Esophagus muscularis mucosa (tissue), 4 donors: ENCODE data around the gene GSE1. TPM values are rescaled to one million over a fixed set of nuclear protein-coding genes. Genes with fewer than 3 reads are reported as not detected.

Experiments used
- DNase-seq: peaks from one replicate; pipeline ENCODE4 v3.0.0-alpha.2; 2017; ENCODE audit errors: extremely low spot score
- H3K27ac ChIP-seq, 4 donors: fragments of 200-600 bp; sonication (generic); replicated peaks in 1 of 4; 1 replicate in 3 of 4; 2 replicates in 1 of 4; pipeline ENCODE4 v1.5.1; 2016 to 2019; ENCODE audit warnings: mild to moderate bottlenecking in 1 of 4
- H3K27me3 ChIP-seq, 4 donors: fragments of 200-600 bp; sonication (generic); one replicate each; pipeline versions ENCODE4 v1.5.1 to v1.6.0; 2016 to 2019
- H3K36me3 ChIP-seq, 4 donors: fragments of 200-600 bp; sonication (generic); one replicate each; pipeline ENCODE4 v1.5.1; 2016 to 2019
- H3K4me1 ChIP-seq, 4 donors: fragments of 200-600 bp; sonication (generic); one replicate each; pipeline ENCODE4 v1.5.1; 2016 to 2019
- H3K4me3 ChIP-seq, 4 donors: fragments of 200-600 bp; sonication (generic); 1 replicate in 2 of 4; 2 replicates in 2 of 4; pipeline ENCODE4 v1.5.1; 2016 to 2019; ENCODE audit warnings: mild to moderate bottlenecking in 4 of 4, moderate library complexity in 1 of 4
- H3K9me3 ChIP-seq, 4 donors: fragments of 200-600 bp; sonication (generic); 1 replicate in 3 of 4; 2 replicates in 1 of 4; pipeline ENCODE4 v1.5.1; 2016 to 2019
- CTCF ChIP-seq, 3 experiments: fragments of 200-600 bp in 2 of 3; fragments of 450-650 bp in 1 of 3; sonication (generic) in 2 of 3; IDR thresholded peaks; one replicate each; pipeline ENCODE4 v1.5.1; 2017 to 2019; ENCODE audit warnings: antibody characterized with exemption in 3 of 3, mild to moderate bottlenecking in 2 of 3, moderate library complexity in 1 of 3
- EP300 ChIP-seq: sonication (generic); formaldehyde crosslinking; IDR thresholded peaks from one replicate; pipeline ENCODE4 v1.6.1; 2017; ENCODE audit warnings: antibody characterized with exemption
- POLR2A ChIP-seq: fragments of 450-650 bp; IDR thresholded peaks from one replicate; pipeline ENCODE4 v1.6.1; 2017; ENCODE audit warnings: antibody characterized with exemption, moderate library complexity, mild to moderate bottlenecking, low read depth
- POLR2AphosphoS5 ChIP-seq, 2 donors: sonication (generic); formaldehyde crosslinking; IDR thresholded peaks; one replicate each; pipeline ENCODE4 v1.6.1; 2017; ENCODE audit warnings: antibody characterized with exemption in 2 of 2
- WGBS: methylation state at CpG from one replicate; pipeline ENCODE4 v1.1.5; 2018; 5-methylcytosine and 5-hydroxymethylcytosine counted together
- intact Hi-C: fragments of 100-400 bp; cut with DNase I; formaldehyde crosslinking; loops from one replicate; pipeline ENCODE4 v1.15.1; 2023
- total RNA-seq, 4 donors: library from RNA; depleted of rRNA; stranded (reverse); fragments of >200 nt; gene quantifications; one replicate each; pipeline versions ENCODE4 v1.1.0 to v1.2.1, GENCODE V29; 2016

Gene GSE1
- total RNA-seq, 4 donors from 2014 or later: 45.4 to 79.4 (median 49.5) TPM

DNA sequence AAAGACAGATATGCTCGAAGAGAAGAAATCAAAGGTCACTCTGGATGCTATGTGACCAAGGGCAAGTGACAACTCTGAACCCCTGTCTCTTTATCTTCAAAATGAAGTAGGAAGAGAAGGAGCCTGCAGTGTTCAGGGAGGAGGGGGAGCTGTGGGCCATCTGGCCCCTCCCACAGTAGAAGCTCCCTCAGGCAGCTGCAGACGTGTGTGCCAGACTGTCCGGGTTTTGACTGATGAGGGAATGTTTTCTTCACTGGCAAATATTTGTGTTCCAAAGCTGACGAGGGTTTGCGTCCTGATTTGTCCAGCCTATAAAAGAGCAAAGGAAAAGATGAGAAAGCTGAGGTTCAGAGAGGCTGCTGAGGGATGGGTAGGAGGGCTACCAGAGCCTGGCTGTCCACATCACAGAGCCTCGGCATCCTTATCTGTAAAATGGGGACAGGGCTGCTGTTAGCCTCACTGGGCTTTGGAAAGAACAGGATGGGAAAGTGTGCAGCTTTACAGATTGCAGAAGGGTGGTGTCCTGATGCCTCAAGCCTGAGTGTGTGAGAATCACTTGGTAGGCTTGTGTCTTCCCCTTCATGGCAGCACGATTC, 77.4 kb downstream of the GSE1 start:
- H3K9me3 ChIP-seq: no peaks in the 10 kb centered on the region
- intact Hi-C loops: no loop called here
- DNase-seq: no peak
- TF ChIP-seq CTCF (IDR thresholded peaks at IDR 0.05) (no peak), EP300 (no peak), POLR2AphosphoS5 (IDR thresholded peaks at IDR 0.05) (no peak), POLR2A (no peak)
- WGBS: 46% methylated on average over 7 of the region's 7 CpGs
- peaks cover 0 to 28% (median 2%) of the 10 kb centered on the region in 4 donors for H3K27me3 ChIP-seq
- H3K27ac ChIP-seq: no peak overlapping the region
- H3K36me3 ChIP-seq: no peaks in the 10 kb centered on the region
- no peak overlapping the region for H3K4me3 ChIP-seq
- peaks cover 13 to 20% (median 17%) of the 10 kb centered on the region in 4 donors for H3K4me1 ChIP-seq

- WGBS: 75% methylated on average over 22 of the region's 24 CpGs
- no peak for DNase-seq
- no peak for TF ChIP-seq EP300
- no peak for TF ChIP-seq POLR2A
- TF ChIP-seq POLR2AphosphoS5 (IDR thresholded peaks at IDR 0.05): no peak
- TF ChIP-seq CTCF (IDR thresholded peaks at IDR 0.05): no peak
- no peak overlapping the region for H3K4me3 ChIP-seq
- H3K36me3 ChIP-seq: no peaks in the 10 kb centered on the region
- H3K9me3 ChIP-seq: no peaks in the 10 kb centered on the region
- no peaks in the 10 kb centered on the region for H3K4me1 ChIP-seq
- peaks cover 0 to 55% (median 8%) of the 10 kb centered on the region in 4 donors for H3K27me3 ChIP-seq
- no peak overlapping the region for H3K27ac ChIP-seq
- intact Hi-C loops: no loop called here
Measured at GRCh38 chr16:85695196-85696128, 82.3 kb downstream of the GSE1 start.

DNA sequence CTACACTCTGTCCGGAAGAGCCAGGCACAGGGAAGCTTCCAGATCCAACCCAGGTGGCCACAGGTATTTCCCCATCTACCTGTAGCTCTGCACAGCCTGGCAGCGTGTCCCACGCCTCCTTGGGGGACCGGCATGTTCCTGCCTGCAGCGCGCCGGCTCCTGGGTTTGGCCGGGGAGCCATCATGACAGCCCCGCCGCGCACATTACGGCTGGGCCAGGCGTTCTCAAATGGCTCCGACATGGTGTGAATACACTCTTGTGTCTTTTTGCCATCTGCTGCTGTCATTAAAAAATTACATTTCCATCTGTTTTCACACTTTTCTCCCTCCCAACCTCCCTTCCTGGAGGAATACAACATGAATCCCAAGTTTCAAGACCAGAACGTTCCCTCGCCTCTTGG, 83.7 kb downstream of the GSE1 start:
- H3K4me3 ChIP-seq: no peak overlapping the region
- no peaks in the 10 kb centered on the region for H3K36me3 ChIP-seq
- 78% methylated on average over 16 of the region's 16 CpGs for WGBS
- H3K4me1 ChIP-seq: no peaks in the 10 kb centered on the region
- DNase-seq: no peak
- no peaks in the 10 kb centered on the region for H3K9me3 ChIP-seq
- no peak overlapping the region for H3K27ac ChIP-seq
- no peak for TF ChIP-seq CTCF (IDR thresholded peaks at IDR 0.05)
- no peak for TF ChIP-seq EP300
- no peak for TF ChIP-seq POLR2A
- TF ChIP-seq POLR2AphosphoS5 (IDR thresholded peaks at IDR 0.05): no peak
- intact Hi-C loops: no loop called here
- peaks cover 0 to 50% (median 8%) of the 10 kb centered on the region in 4 donors for H3K27me3 ChIP-seq

DNA sequence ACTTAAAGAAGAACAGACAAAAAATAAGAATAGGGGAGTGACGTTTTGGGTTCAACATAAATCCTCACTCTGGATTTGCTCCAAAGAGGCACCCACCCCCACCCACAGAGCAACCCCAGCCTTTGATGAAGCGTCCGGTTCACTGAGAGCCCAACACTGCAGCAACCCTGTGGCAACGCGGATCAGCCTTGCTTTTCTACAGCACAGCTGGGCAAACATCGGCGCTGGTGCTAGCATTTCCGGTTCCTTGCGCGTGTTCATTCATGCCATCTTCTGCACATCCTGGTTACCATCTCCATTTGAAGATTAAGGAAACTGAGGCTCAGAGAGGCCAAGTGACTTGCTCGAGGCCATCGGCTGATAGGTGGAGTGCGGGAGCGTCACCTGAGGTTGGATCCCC, 84.3 kb downstream of the GSE1 start:
- no peaks in the 10 kb centered on the region for H3K9me3 ChIP-seq
- peaks cover 0 to 50% (median 8%) of the 10 kb centered on the region in 4 donors for H3K27me3 ChIP-seq
- intact Hi-C loops: no loop called here
- H3K27ac ChIP-seq: no peak overlapping the region
- no peaks in the 10 kb centered on the region for H3K36me3 ChIP-seq
- H3K4me1 ChIP-seq: no peaks in the 10 kb centered on the region
- no peak for DNase-seq
- WGBS: 70% methylated on average over 14 of the region's 14 CpGs
- TF ChIP-seq EP300: no peak
- no peak for TF ChIP-seq CTCF (IDR thresholded peaks at IDR 0.05)
- no peak for TF ChIP-seq POLR2AphosphoS5 (IDR thresholded peaks at IDR 0.05)
- no peak for TF ChIP-seq POLR2A
- no peak overlapping the region for H3K4me3 ChIP-seq
